Measurements from ENCODE around the gene TRIM41.

GRCh38 chr5:181243564-181244343 lies 20.7 kb downstream of the TRIM41 start, which contains the start of gene RACK1:
- no peak for TF ChIP-seq GATA3 (IDR thresholded peaks at IDR 0.05; ENCODE audit: low read depth, low read length)
- TF ChIP-seq GATA2 (IDR thresholded peaks at IDR 0.05; ENCODE audit: low read depth, low read length), result no peak

Measured in SH-SY5Y (cell line).